GM21367 (cell line): ENCODE measurements around the gene FBXO31.

ENCODE experiments used
- ATAC-seq: cut with Tn5 transposase; IDR thresholded peaks from one replicate; pipeline ENCODE4 v1.9.1; 2021; ENCODE audit not compliant: unreplicated experiment

Gene FBXO31, protein sequence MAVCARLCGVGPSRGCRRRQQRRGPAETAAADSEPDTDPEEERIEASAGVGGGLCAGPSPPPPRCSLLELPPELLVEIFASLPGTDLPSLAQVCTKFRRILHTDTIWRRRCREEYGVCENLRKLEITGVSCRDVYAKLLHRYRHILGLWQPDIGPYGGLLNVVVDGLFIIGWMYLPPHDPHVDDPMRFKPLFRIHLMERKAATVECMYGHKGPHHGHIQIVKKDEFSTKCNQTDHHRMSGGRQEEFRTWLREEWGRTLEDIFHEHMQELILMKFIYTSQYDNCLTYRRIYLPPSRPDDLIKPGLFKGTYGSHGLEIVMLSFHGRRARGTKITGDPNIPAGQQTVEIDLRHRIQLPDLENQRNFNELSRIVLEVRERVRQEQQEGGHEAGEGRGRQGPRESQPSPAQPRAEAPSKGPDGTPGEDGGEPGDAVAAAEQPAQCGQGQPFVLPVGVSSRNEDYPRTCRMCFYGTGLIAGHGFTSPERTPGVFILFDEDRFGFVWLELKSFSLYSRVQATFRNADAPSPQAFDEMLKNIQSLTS

DNA sequence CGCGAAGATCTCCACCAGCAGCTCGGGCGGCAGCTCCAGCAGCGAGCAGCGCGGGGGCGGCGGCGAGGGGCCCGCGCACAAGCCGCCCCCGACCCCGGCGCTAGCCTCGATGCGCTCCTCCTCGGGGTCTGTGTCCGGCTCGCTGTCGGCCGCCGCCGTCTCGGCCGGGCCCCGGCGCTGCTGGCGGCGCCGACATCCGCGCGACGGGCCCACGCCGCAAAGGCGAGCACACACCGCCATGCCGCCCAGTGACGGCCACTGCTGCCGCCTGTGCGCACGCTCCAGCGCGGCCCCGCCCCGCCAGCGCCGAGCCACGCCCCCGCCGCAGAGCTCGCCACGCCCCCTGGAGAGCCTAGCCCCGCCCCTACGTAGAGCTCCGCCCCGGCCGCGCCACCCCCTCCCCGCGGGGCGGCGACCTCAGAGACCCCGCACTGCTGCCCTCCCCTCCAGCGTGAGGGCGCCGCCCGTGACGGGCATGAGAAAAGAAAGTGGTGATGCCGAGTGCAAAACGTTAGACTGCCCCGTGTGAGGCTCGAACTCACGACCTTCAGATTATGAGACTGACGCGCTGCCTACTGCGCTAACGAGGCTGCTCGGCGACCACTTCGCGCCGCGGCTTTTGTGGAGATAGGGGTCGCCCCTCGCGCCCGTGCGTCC is at the start of gene FBXO31:
Gene FBXO31, minus strand, starts transcription at position 272 of the 657 bp plus-strand sequence. Its CDS starts 32 bp downstream, at position 240.
- ATAC-seq, result peak; percentile 31

DNA sequence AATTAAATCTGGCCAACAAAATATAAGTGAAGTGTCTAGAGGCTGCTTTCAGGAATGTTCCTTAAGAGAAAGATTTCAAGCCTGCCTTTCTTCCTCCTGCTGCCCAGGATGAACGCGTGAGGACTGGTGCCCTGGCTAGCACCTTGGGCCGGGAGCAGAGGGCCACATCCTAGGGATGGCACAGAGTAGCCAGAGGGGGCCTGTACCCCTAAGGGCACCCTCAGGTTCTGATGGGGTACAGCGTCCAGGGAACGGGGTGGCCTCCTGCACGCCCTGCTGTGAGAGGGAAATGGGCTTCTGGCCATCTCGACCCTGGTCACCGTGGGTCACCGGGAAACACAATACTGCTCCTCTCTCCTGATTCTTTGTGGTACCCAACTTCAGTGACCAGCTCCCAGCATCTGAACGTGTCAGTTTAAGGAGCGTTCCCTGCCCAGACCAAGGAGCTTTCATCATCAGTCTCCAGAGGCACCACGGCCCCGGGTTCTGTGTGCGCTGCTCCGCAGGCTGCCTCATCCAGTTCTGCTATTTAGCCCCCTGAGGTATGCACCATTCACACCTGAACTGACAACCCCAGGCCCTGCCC is 48.8 kb upstream of the FBXO31 start:
- ATAC-seq, result no peak

DNA sequence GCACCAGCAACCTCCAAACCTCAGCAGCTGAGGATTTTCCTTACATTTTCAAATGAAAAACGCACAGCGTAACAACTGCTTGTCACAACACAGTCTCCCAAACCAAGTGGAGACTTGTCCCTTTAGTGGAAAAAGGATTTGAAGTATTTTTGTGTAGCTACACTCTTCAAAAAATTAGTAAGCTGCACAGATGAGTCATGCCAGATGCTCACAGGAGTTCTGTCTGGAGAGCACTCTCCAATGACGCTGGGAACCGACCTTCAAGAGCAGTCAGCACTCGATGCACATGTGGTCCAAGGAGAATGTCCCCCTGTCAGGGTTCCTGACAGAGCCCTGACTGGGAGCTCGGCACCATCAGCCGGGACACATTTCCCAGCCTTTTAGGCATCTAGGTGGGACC is 48.4 kb upstream of the FBXO31 start:
- ATAC-seq, result no peak

DNA sequence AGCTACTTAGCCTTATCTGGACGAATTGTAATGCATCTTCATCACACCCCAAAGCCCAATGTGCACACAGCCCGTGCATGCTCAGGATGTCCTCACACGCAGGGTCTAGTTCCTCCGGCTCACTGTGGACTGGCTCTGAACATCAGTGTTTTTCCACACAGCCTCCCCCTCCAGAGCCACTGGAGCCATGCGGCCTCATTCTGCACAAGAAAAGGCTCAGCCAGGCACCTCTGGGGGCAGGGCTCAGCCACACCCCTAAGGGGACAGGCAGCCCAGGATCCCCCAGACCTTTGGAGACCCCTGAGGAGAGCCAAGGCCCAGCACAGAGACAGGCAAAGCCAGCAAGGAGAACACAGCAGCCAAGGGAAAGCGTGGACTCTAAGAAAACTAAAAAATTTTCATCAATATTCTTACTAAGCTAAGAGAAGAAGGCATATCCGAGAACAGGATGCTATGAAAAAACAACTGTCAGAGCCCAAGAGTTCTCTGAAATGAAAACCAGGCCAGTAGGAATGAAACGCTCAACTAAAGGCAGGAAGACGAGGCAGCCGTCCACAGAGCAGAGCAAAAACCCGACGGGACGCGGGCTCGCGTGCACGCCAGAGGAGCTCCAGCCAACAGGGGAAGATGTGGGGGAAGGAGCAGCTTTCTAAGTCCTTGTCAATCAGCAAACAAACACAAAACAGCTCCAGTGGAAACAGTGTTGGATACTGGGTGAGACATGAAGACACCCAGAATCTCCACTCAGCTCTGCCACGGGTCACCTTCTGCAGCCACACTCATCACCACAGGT is 43.0 kb upstream of the FBXO31 start:
- no peak for ATAC-seq

DNA sequence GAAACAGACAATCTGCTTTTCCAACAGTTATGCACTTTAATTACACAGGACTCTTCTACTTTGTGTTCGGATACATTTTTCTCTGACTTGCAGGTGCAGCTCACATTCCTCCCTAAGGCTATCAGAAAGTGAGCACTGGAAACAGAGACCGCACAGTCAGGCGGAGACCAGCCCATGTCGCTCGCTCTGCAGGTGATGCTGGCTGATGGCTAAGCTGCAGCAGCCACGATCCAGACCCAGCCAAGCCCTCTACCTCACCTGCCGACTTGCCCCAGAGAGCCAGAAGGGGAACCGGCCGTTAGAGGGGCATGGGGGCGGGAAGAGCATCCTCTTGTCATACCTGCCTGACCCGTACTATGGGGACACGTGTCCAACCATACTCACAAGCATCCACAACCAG is 42.4 kb upstream of the FBXO31 start:
- no peak for ATAC-seq

DNA sequence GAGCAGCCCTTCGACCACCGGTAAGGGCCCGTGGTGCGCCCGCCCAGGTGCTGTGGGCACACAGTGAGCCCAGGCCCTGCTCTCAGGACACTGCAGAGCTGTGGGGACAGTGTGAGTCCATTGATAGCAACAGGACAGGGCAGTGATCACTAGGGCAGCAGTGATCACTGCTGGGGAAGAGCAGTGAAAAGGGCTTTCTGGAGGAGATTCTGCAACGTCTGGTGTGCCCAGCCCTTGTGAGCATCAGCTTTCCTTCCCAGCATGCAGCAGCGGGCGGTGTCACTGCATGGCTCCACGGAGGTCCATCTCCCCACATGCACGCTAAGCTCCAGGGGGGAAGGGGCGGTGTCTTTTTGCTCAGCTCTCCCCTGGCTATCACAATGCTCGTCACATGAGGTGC is 40.7 kb upstream of the FBXO31 start:
- no peak for ATAC-seq

DNA sequence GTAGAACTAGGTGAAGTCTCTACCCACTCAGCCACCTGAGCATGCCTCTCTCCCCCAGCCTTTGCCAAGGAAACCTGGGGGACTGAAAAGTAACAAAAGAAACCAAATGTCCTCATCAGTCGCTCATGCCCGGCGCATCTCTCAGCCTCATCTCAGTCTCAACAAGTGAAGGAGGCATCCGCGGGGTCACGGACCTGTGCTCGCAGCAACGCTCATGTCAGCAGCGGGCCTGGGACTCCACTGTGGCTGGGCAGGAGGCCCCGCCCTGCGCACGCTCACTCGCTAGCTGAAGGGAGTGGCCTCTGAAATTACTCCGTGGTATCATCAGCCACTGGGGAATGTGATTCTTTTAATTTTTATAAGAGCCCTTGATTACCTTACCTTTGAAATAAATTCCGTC is 39.9 kb upstream of the FBXO31 start:
- ATAC-seq, result no peak

DNA sequence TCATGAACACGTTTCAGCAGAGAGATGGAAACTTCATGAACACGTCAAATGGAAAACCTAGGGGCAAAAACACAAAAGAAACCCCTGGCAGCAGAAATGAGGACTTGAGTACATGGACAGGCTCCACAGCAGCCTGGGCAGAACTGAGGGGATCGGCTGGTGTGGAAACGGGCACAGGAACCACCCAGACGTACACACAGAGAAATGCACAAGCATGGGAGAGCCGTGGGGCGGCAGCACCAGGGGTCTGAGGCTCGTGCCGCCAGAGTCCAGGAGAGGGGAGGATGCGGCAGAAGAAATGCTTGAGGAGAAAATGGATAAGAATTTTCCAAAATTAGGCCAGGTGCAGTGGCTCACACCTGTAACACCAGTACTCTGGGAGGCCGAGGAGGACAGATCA is 38.5 kb upstream of the FBXO31 start:
- no peak for ATAC-seq

DNA sequence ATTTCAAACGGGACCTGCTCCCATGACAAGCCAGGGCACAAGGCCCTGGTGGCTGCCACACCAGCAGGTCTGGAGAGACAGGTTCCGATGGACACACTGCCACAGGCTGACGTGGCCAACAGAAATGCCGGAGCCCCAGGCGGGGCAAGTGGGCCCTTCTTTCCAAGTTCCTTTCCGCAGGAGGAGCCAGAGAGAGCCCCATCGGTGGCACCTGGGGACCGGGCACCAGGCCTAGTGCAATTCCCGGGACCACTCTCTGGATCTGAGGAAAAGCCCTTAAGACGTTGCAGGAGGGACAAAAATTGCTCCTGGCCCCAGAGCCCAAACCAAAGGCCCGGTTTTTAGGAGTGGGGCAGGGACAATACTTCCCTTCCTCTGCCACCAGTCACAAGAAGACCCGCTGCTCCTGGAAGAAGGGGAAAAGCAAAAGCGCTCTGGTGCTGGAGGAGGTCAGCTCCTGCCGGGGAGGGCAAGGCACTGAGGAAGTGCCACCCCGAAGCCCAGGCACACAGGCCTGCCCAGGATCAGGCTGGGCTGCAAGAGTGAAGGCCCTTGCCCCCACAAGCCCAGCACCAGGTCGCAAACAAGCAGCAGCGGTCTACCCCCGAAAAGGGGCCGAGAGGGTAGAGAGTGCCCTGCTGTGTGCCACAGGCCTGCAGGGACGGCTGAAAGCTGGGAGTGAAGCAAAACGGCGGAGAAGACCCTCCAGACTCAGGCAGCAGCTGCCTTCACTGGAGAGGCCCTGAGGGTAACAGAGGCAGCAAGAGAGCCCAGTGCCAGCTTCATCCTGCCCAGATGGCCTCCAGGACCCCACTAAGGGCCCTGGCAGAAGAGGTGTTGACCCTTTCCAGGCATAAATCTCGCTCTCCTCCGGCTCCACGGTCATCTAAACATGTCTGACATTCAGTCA is 37.7 kb upstream of the FBXO31 start:
- no peak for ATAC-seq

DNA sequence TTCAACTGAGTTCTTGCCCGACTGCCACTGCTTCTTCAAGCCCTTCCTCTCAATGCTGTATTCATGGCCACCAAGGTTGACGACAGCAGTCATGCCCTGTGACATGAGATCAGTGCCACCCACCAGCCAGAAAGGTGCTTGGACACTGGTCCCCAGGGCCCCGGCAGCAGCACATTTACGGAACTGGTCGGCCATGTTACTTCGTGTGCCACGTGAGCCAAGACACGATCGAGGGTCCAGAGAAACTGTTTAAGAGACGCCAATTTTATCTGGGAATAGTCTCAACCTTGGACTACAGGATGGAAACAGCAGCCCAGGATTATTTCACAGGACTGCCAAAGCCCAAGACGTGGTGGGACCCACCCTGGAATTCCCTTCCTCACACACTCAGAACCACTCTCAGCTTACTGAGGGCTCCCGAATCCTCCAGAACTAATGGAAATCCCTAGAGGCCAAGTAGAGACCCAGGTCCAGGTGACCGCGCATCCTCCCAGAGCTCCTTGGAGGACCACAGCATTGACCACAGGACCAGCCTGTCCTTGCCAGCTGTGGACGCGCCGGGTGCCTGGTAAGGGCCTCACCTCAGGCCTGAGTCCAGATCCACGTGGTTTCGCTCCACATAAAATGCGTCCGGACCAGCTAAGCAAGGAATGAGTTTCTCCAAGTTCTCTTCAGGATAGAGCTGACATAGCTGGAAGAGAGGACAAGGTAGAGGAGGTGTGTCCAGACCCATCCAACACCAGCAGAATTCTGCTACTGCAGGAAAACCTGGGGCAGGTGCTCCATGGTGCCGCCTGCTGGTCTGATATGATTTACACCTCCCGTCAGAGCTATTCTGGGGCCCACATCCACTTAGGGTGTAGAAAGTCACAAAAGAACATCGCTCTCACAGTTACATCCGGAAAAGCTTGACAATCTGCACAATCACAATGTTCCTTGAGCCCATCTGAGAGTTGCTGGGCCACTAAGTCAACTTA is 36.7 kb upstream of the FBXO31 start:
- ATAC-seq, result no peak

DNA sequence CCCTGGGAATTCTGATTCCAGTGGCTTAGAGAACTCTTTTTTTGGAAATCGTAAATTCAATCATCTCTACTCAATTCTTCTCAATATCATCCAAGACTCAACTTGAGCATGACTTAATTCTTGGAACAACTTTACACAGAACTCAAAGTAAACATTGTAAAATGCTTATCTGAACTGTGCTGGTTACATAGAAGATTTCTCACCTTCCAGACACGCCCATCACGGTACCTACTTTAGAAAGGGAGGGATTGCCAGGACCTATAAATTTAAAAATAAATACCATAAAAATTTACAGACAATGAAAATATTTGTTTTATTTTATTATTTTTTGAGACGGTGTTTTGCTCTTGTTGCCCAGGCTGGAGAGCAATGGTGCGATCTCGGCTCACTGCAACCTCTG is 35.1 kb upstream of the FBXO31 start:
- no peak for ATAC-seq

DNA sequence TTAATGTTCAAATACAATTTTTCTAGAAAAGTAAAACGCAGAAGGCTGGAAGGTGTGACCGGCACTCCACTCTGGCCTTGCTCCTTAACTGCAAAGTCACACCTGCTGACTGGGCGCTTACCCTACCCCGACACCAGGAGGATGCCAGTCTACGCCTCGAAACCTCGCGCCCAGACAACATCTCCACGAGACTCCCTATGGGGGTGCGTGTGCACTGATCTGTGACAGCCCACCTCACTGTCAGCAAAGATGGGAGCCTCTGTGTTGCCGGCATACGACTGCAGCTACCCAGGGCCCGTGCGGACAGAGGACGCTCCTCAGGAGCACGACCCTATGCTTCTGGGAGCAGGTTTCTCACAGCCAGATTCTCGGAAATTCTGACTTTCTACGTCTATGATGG is 34.6 kb upstream of the FBXO31 start:
- no peak for ATAC-seq

DNA sequence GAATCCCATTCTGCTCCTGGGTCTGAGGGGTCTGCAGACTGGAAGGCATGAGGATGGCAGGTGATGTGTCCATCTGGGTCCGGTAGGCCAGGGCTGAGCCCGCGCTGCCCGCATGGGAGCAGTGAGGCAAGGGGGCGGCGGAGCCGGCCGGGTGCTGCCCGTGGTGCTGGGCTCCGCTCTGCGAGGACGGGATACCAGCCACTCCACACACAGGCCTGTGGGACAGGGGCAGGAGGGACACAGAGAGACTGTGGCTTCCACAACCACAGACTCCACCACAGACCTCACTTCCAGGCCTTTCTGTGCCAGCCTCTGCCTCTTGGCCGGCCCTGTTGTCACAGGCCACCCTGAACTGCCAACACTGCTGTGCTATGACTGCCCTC is 33.9 kb upstream of the FBXO31 start:
- ATAC-seq, result no peak

DNA sequence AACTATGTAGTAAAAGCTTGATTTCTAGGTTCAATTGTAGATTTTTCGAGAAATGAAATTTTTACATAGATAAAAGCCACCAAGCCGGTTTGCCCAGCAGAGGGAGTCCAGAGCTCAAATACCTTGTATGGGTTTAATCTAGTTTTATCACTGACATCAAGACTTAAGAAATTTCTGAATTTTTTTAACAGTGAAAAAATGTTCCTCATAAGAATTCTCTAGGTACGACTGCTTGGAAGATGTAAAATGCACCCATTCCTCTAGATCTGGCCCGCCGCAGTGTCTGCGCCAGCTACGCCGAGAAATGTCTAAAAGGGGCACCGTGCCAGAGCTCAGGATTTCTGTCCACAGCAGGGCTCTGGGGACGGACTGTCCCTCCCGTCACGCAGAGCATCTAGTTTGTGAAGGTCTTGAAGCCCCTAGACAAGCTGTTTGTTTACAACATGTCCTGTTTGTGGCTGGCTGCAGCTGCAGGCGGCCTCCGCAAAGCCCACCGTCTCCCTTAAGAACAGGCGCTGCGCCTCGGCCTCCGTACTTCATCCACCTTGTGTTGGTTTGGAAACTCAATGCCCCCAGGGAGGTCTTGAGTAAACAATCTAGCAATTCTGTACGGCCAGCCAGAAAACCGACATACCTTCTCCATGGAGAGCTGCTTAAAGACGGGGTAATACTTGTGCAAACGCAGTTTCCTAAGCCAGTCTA is 33.4 kb upstream of the FBXO31 start:
- ATAC-seq, result no peak

DNA sequence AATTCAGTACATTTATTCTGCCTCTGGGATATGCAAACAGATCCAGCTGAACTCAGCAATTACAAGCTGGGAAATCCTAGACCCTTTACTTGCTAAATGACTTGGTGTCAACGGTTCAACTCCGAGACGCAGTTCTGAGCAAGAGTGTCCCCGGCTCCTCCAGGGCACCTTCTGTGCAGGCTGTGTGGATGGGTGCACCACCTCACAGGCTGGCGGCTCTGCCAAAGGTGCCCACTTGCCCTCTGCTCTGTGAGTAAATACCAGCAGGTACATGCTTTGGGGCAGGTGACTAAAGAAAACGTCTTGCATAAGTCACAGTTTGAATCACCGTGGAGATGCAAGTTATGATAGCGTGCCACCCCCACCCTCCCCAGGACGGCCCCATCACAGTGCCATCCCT is 31.9 kb upstream of the FBXO31 start:
- ATAC-seq, result no peak

DNA sequence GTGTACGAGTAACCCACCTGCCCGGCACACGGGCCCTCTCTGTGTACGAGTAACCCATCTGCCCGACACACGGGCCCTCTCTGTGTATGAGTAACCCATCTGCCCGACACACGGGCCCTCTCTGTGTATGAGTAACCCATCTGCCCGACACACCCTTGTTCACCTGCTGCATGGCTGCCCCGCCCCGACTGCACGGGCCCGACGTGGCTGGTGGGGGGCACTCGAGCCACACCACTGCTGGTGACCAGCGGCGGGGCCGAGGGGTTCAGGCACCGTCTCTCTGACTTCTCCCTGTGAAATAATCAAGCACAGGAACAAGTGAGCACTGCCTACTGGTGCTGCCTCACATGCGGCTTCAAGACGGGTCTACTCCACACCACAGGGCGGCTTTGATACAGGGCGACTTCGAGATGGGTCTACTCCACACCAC is 30.7 kb upstream of the FBXO31 start:
- no peak for ATAC-seq

DNA sequence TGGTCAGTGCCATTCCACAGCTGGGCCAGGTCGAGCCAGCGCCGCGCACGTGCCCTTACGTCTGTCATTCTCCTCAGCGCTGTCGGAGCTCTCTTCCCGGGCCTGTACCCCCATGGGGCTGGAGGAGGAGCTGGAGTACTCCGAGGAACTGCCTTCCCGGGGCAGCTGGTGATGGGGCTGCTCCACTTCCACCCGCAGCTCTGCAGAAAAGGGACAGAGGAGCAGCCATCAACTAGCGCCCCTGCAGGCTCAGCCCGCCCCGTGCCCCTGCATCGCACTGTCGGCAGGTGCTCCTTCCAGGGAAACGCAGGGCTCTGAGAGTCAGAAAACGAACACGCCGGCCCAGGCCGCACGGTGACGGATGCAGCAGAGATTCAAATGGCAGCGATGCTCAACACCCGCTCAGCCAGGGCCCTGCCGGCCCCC is 29.4 kb upstream of the FBXO31 start:
- ATAC-seq, result no peak

DNA sequence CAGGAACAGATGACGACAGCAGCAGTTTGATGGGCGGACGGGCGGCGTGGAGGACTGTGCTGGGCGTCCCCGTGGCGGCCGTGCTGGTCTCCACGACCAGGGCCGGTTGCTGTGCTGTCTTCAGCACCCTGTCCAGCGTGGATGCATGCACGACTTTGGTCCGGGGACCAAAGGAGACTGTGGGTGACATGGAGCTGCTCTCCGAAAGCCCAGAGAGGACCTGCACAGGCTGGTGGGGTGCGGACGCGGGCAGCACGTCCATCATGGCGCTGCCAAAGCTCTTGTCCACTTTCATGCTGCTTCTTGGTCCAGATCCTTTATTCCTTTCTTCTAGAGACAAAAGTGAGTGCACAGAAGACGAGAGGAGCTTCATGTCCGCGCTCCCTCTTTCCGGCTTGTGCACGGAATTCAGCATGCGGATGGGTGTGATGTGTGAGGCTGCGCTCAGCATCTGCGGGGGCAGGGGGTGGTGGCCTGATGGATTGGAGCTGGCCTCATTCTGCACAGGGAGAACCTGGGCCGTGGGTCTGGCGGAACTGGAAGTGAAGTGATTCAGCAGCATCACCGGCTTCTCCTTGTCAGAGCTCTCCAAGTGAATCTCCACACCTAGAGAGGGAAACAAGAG is 28.9 kb upstream of the FBXO31 start:
- no peak for ATAC-seq
